ENCODE measurements around the gene SLC25A3.
A peak's percentile ranks its signal among the peaks of the same experiment; 100 is the strongest.
"Not testable (repeated sequence)": the region's sequence is repeated elsewhere in the genome, so short reads cannot be mapped to it uniquely, and the experiment has no call there.

Gene SLC25A3

DNA sequence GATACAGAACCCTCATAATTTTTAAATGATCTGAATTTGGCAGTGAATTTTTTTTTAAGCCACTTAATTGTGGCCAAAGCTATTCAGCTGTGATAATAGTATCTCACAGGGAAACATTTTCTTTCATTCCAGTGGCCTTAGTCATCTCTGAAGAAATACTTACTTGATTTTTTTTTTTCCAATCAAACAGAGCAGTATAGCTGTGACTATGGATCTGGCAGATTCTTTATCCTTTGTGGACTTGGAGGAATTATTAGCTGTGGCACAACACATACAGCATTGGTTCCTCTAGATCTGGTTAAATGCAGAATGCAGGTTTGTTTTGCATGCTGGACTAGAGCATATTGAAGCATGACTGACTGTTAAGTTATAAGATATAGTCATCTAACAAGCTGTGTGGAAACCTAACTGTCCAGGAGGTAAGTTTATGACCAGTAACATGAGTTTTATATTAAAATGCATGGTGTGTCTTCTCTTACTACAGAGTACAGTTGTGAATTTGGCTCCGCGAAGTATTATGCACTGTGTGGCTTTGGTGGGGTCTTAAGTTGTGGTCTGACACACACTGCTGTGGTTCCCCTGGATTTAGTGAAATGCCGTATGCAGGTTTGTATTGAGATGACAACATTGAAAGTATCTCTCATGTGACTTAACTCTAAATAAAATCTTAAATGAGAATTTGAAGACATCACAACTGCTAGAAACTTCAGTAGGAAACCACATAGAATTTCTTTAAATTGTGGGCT lies 1.9 kb downstream of the SLC25A3 start:
- H3K36me3 ChIP-seq (ENCODE audit: control insufficient read depth, low read depth, low read length), result peaks cover 51% of the 10 kb centered on the region
- no peak overlapping the region for H3K27ac ChIP-seq (ENCODE audit: low read length)
- H3K4me3 ChIP-seq (ENCODE audit: low read length), result peak overlapping the region; percentile 98
- H3K9ac ChIP-seq (ENCODE audit: low read length), result peak overlapping the region; percentile 97
- peaks cover 16% of the 10 kb centered on the region for H3K4me1 ChIP-seq (ENCODE audit: control insufficient read depth, low read depth, low read length)
- no peaks in the 10 kb centered on the region for H3K27me3 ChIP-seq (ENCODE audit: control insufficient read depth, insufficient read depth, low read length)
- no peaks in the 10 kb centered on the region for H3K9me3 ChIP-seq (ENCODE audit: control insufficient read depth, low read depth, low read length)

DNA sequence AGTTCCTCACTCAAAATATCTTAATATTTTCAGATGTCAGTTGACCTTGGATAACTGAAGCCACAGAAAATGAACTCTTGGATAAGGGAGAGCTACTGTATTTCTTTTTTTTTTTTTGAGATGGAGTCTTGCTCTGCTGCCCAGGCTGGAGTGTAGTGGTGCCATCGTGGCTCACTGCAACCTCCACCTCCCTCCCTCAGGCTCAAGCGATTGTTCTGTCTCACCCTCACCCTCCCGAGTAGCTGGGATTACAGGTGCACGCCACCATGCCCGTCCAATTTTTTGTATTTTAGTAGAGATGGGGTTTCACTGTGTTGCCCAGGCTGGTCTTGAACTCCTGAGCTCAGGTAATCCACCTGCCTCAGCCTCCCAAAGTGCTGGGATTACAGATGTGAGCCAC lies 3.8 kb downstream of the SLC25A3 start:
- H3K4me1 ChIP-seq (ENCODE audit: control insufficient read depth, low read depth, low read length), result peaks cover 16% of the 10 kb centered on the region
- not testable (repeated sequence) for H3K4me3 ChIP-seq (ENCODE audit: low read length); H3K9ac ChIP-seq (ENCODE audit: low read length); H3K27ac ChIP-seq (ENCODE audit: low read length); H3K27me3 ChIP-seq (ENCODE audit: control insufficient read depth, insufficient read depth, low read length); H3K9me3 ChIP-seq (ENCODE audit: control insufficient read depth, low read depth, low read length)
- peaks cover 70% of the 10 kb centered on the region for H3K36me3 ChIP-seq (ENCODE audit: control insufficient read depth, low read depth, low read length)

DNA sequence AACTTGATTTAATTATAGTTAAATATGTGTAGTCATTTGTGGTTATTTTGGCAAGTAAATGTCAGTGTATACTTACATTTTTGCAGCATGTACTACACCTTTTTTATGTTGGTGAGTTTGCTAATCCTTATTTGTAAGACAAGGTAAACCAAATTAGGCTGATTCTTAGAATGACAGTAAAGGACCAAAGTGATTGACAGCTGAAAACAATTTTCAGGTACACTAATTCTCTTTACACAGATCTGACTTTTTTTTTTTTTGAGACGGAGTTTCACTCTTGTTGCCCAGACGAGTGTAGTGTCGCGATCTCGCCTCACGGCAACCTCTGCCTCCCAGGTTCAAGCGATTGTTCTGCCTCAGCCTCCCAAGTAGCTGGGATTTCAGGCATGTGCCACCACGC lies 8.4 kb downstream of the SLC25A3 start:
- H3K27me3 ChIP-seq (ENCODE audit: control insufficient read depth, insufficient read depth, low read length), result no peaks in the 10 kb centered on the region
- H3K36me3 ChIP-seq (ENCODE audit: control insufficient read depth, low read depth, low read length), result peaks cover 67% of the 10 kb centered on the region
- no peak overlapping the region for H3K9ac ChIP-seq (ENCODE audit: low read length)
- H3K4me3 ChIP-seq (ENCODE audit: low read length), result no peak overlapping the region
- H3K27ac ChIP-seq (ENCODE audit: low read length), result no peak overlapping the region
- H3K4me1 ChIP-seq (ENCODE audit: control insufficient read depth, low read depth, low read length), result no peaks in the 10 kb centered on the region
- H3K9me3 ChIP-seq (ENCODE audit: control insufficient read depth, low read depth, low read length), result no peaks in the 10 kb centered on the region

DNA sequence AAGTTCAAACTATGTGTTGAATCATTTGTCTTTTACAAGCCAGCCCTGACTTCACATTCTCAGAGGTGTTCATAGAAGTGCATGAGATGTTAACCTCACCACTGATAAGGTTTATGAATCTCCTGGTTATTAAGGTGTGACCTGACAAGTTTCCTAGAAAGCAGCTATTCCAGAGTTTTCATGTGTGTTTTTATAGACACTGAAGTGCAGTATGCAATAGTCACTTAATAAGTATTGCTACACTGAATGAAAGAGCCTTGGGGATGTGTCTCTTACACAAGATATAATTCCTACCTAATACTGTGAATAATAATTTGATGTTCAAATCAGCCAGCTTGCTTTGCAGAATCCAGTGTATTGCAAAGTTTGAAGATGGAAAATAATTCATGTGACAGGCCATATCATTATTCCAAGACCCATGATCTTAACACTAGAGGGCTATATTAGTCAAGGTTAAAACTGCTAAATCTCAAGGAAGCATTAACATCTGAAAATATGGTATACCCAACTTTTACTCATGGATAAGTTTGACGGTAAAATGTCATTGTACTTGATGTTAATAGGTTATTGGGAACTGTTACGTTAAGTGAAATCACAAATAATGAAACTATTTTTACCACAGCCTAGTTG lies 13.0 kb downstream of the SLC25A3 start:
- Histone ChIP-seq H3K4me1 (ENCODE audit: control insufficient read depth, low read depth, low read length) (no peaks in the 10 kb centered on the region), H3K27me3 (ENCODE audit: control insufficient read depth, insufficient read depth, low read length) (no peaks in the 10 kb centered on the region), H3K27ac (ENCODE audit: low read length) (no peak overlapping the region), H3K4me3 (ENCODE audit: low read length) (no peak overlapping the region), H3K9me3 (ENCODE audit: control insufficient read depth, low read depth, low read length) (no peaks in the 10 kb centered on the region), H3K36me3 (ENCODE audit: control insufficient read depth, low read depth, low read length) (peaks cover 26% of the 10 kb centered on the region), H3K9ac (ENCODE audit: low read length) (no peak overlapping the region)

DNA sequence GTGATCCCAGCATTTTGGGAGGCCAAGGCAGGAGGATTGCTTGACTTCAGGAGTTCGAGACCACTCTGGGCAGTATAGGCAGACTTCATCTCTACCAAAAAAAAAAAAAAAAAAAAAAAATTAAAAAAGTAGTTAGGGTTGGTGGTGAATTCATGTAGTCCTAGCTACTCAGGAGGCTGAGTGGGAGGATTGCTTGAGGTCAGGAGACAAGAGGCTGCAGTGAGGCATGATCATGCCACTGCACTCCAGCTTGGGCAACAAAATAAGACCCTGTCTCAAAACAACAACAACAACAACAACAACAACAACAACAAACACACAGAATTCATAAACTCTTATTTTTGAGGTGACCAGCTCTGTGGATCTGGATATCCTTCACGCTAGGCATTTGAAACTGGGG lies 17.1 kb downstream of the SLC25A3 start:
- no peaks in the 10 kb centered on the region for H3K36me3 ChIP-seq (ENCODE audit: control insufficient read depth, low read depth, low read length)
- no peaks in the 10 kb centered on the region for H3K9me3 ChIP-seq (ENCODE audit: control insufficient read depth, low read depth, low read length)
- no peak overlapping the region for H3K27ac ChIP-seq (ENCODE audit: low read length)
- no peak overlapping the region for H3K4me3 ChIP-seq (ENCODE audit: low read length)
- no peak overlapping the region for H3K9ac ChIP-seq (ENCODE audit: low read length)
- no peaks in the 10 kb centered on the region for H3K4me1 ChIP-seq (ENCODE audit: control insufficient read depth, low read depth, low read length)
- H3K27me3 ChIP-seq (ENCODE audit: control insufficient read depth, insufficient read depth, low read length), result no peaks in the 10 kb centered on the region

DNA sequence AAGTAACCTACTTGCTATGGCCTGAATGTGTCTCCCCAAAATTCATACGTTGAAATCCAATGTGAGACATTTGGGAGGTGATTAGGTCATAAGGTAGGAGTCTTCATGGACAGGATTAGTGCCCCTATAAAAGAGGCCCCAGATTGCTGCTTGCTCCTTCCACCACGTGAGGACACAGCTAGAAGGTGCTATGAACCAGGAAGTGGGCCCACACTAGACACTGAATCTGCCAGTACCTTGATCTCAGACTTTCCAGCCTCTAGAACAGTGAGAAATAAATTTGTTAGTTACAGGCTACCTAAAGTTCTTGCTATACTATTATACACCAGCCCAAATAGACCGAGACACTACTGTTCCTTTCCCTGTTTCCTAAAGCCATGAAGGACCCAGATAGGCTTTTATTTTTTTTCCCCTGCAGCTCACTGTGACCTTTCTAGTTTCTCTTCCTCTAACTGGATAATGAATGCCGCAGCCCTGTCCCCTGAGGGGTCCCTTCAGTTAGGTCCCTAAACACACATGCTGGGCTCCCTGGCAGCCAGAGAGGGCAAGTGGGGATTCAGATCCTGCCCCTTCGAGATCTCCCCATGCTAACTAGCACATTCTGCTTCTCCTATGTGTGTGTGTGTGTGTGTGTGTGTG lies 19.3 kb downstream of the SLC25A3 start:
- H3K9me3 ChIP-seq (ENCODE audit: control insufficient read depth, low read depth, low read length), result no peaks in the 10 kb centered on the region
- H3K4me1 ChIP-seq (ENCODE audit: control insufficient read depth, low read depth, low read length), result no peaks in the 10 kb centered on the region
- no peaks in the 10 kb centered on the region for H3K36me3 ChIP-seq (ENCODE audit: control insufficient read depth, low read depth, low read length)
- no peak overlapping the region for H3K4me3 ChIP-seq (ENCODE audit: low read length)
- no peaks in the 10 kb centered on the region for H3K27me3 ChIP-seq (ENCODE audit: control insufficient read depth, insufficient read depth, low read length)
- H3K9ac ChIP-seq (ENCODE audit: low read length), result no peak overlapping the region
- no peak overlapping the region for H3K27ac ChIP-seq (ENCODE audit: low read length)

DNA sequence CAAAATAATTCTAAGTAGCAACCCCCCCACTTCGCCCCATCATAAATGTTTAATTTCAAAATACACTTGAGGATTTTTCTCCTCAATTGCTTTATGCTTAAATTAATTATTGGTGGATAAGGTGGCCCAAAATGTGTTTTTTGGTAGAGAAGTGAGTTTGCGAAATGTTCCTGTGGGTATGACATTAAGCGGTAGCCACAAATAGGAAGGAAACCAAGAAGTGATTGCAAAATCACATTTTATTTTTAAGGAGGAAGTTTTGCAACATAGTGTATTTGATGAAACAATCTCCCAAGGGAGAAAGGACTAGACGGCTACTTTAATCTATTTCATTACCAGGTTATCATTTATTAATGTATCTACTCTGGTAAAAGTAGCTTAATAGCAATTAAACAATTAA lies 25.5 kb downstream of the SLC25A3 start:
- Histone ChIP-seq H3K4me3 (ENCODE audit: low read length) (no peak overlapping the region), H3K27ac (ENCODE audit: low read length) (no peak overlapping the region), H3K4me1 (ENCODE audit: control insufficient read depth, low read depth, low read length) (no peaks in the 10 kb centered on the region), H3K9ac (ENCODE audit: low read length) (no peak overlapping the region), H3K27me3 (ENCODE audit: control insufficient read depth, insufficient read depth, low read length) (no peaks in the 10 kb centered on the region), H3K9me3 (ENCODE audit: control insufficient read depth, low read depth, low read length) (no peaks in the 10 kb centered on the region), H3K36me3 (ENCODE audit: control insufficient read depth, low read depth, low read length) (no peaks in the 10 kb centered on the region)

DNA sequence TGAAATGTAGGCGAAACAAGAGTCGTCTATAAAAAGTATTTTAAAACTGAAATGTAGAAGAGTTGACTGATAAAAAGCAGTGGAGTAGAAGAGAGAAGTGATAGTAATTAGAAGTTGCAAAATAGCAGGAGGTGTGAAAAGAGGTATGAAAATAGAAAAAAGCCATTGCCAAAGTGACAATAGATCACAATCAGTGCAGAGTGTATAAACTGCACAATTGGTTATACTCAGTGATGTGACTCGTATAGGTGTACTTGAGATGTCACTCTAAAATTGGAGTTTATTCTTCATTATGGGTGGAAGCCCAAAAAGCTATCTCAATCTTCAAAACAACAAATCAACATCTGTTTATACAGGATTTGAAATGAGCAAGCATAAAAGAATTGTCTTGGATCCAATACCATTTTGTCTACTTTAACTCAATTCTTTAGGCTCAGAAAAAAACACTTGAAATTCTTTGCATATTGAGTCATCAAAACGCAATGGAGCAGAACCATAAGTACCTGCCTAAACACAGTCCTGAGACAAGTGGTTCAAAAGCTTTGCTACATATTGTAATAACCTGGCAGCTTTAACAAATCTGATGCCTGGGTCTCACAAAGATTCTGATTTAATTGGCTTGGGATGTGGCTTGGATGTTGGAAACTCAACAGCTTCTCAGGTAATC lies 42.3 kb downstream of the SLC25A3 start:
- H3K36me3 ChIP-seq (ENCODE audit: control insufficient read depth, low read depth, low read length), result no peaks in the 10 kb centered on the region
- no peaks in the 10 kb centered on the region for H3K4me1 ChIP-seq (ENCODE audit: control insufficient read depth, low read depth, low read length)
- H3K4me3 ChIP-seq (ENCODE audit: low read length), result no peak overlapping the region
- no peaks in the 10 kb centered on the region for H3K9me3 ChIP-seq (ENCODE audit: control insufficient read depth, low read depth, low read length)
- H3K9ac ChIP-seq (ENCODE audit: low read length), result no peak overlapping the region
- H3K27me3 ChIP-seq (ENCODE audit: control insufficient read depth, insufficient read depth, low read length), result no peaks in the 10 kb centered on the region
- no peak overlapping the region for H3K27ac ChIP-seq (ENCODE audit: low read length)

DNA sequence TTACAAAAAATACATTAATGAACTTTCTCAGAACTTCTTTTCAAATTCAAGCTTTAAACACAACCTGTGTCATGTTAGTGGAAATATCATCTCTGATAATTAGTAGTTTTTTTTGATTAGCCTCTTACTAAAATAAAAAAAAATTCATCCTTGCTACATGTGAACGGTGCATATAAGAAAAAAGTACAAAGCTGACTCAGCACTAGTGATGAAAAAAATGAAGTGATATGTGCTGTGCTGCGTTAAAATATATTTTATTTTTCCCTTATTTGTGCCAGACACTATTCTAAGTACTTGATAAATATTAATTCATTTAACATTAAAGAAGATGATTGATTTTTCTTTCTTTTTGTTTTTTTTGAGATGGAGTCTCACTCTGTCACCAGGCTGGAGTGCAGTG lies 43.6 kb downstream of the SLC25A3 start:
- no peaks in the 10 kb centered on the region for H3K4me1 ChIP-seq (ENCODE audit: control insufficient read depth, low read depth, low read length)
- no peaks in the 10 kb centered on the region for H3K36me3 ChIP-seq (ENCODE audit: control insufficient read depth, low read depth, low read length)
- H3K4me3 ChIP-seq (ENCODE audit: low read length), result no peak overlapping the region
- H3K9ac ChIP-seq (ENCODE audit: low read length), result no peak overlapping the region
- no peaks in the 10 kb centered on the region for H3K9me3 ChIP-seq (ENCODE audit: control insufficient read depth, low read depth, low read length)
- H3K27me3 ChIP-seq (ENCODE audit: control insufficient read depth, insufficient read depth, low read length), result no peaks in the 10 kb centered on the region
- H3K27ac ChIP-seq (ENCODE audit: low read length), result no peak overlapping the region

DNA sequence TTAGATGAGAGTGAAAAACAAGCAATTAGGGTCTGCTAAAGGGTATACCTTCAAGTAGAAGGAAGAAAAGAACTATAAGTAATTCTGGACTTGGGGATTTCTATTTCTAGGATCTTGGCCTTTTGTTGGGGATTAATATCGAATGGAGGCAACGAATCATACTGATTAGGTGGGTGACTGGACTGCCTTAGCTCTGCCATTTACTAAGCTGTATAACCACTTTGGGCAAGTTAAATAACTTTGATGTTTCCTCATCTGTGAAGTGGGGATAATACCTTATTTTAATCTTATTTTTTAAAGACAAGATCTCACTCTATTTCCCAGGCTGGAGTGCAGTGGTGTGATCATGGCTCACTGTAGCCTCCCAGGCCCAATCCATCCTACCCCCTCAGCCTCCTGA lies 44.5 kb downstream of the SLC25A3 start:
- no peaks in the 10 kb centered on the region for H3K36me3 ChIP-seq (ENCODE audit: control insufficient read depth, low read depth, low read length)

DNA sequence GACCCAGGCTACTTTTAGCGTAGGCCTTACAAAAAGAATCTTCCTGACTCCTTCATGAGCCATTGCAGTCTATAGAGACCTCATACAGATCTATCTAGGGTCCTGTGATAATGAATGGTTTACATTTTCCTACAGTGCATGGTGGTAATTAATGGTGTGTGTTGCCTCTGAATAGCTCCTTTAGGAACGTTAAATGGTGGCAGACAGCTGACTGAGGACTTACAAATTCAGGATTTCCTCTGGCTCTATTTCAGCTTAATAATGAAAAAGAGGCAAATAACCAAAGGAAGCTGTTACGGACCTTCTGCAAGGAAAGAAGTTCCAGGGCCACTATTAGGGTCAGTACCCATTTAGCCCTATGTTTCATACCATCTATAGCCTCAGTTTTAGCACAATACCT lies 46.0 kb downstream of the SLC25A3 start:
- Histone ChIP-seq H3K36me3 (ENCODE audit: control insufficient read depth, low read depth, low read length) (no peaks in the 10 kb centered on the region), H3K4me1 (ENCODE audit: control insufficient read depth, low read depth, low read length) (no peaks in the 10 kb centered on the region), H3K9ac (ENCODE audit: low read length) (no peak overlapping the region), H3K27me3 (ENCODE audit: control insufficient read depth, insufficient read depth, low read length) (no peaks in the 10 kb centered on the region), H3K4me3 (ENCODE audit: low read length) (no peak overlapping the region), H3K27ac (ENCODE audit: low read length) (no peak overlapping the region), H3K9me3 (ENCODE audit: control insufficient read depth, low read depth, low read length) (no peaks in the 10 kb centered on the region)

More for the DNA sequence above, 44.5 kb downstream of the SLC25A3 start:
- H3K9me3 ChIP-seq (ENCODE audit: control insufficient read depth, low read depth, low read length), result no peaks in the 10 kb centered on the region
- no peaks in the 10 kb centered on the region for H3K27me3 ChIP-seq (ENCODE audit: control insufficient read depth, insufficient read depth, low read length)
- no peaks in the 10 kb centered on the region for H3K4me1 ChIP-seq (ENCODE audit: control insufficient read depth, low read depth, low read length)
- no peak overlapping the region for H3K9ac ChIP-seq (ENCODE audit: low read length)
- no peak overlapping the region for H3K27ac ChIP-seq (ENCODE audit: low read length)
- no peak overlapping the region for H3K4me3 ChIP-seq (ENCODE audit: low read length)
